GM19193 (cell line): ENCODE data around the gene ITGA6.

Experiments used
- POLR2A ChIP-seq: IDR thresholded peaks from 4 replicates; pipeline ENCODE4 v1.6.1; 2011; ENCODE audit not compliant: insufficient read depth, insufficient read length; ENCODE audit errors: extremely low read depth

The ITGA6 gene

DNA sequence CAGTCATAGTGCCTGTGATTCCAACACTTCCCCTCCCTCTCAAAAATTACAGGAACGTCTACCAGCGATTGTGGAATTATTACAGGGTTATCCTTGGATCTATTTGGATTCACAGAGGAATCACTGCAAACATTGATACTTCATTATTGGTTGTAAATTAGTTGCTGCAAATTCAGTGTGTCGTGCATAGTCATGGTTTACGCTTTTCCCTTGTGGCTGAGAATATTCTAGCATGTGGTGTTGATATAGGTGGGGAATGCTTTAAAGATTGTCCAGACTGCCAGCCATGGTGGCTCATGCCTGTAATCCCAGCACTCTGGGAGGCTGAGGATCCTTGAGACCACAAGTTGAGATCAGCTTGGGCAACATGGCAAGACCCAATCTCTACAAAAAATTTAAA, 79.8 kb downstream of the ITGA6 start:
- no peak for TF ChIP-seq POLR2A

DNA sequence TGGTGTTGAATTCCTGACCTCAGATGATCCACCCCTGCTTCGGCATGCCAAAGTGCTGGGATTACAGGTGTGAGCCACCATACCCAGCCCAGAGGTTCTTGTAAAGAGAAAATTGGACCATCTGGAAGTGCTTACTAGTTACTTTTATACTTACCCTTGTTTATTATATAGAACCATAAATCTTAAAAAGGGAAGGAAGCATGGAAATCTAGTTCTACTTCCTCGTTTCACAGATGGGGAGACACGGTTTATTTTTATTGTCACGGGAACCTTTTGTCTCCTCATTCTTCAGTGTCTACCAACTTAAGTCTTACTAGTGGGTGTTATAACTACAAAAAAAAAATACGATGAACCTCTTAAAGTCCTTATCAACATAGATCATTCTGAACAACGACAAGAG, 82.7 kb downstream of the ITGA6 start:
- TF ChIP-seq POLR2A, result no peak

DNA sequence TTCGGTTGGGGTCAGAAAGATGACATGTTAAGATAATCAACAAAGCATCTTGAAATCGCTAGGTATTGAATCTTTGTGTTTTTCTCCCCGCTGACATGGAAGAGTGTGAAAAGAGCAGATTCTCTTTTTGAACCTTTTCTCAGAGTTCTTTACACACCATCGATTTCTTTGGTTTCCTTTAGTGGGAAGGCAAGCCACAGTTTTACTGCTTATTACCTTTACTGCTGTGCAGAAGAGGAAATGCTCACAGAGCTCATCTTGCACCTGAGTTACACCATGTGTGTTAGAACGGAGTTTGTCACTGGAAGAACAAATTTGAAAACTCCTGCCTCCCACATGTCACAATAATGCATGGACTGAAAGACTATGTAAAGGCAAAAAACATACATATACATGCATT, 83.2 kb downstream of the ITGA6 start:
- no peak for TF ChIP-seq POLR2A

DNA sequence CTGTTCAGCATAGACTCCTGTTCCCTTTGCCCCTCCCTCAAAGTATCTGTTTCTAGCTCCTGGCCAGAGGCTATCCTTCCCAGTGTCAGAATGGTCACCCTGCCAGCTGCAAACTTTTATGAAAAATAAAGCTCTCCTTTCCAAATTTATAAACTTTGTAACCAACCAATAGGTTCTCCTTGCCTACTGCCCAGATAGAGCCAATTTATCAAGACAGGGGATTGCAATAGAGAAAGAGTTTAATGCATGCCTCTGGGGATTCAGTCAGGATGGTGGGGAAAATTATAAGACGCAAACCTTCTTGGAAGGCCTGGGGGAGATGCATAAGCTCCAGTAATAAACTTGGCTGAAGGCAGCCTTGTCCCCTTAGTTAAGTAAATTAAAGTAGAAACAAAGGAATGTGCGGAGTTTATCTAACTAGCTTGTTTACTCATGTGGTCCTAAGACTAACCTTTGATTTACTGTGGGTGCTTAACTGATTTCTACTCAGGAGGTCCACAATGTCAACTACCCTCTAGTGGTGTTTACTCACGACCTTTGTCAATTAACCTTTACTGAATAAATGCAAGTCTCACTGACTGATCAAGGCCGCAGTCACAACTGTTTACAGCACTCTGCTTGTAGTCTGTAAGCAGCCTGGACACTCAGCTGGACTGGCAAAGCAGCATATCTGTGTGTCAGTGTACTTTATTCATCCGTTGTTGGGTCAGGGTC, 85.6 kb downstream of the ITGA6 start:
- TF ChIP-seq POLR2A, result no peak

DNA sequence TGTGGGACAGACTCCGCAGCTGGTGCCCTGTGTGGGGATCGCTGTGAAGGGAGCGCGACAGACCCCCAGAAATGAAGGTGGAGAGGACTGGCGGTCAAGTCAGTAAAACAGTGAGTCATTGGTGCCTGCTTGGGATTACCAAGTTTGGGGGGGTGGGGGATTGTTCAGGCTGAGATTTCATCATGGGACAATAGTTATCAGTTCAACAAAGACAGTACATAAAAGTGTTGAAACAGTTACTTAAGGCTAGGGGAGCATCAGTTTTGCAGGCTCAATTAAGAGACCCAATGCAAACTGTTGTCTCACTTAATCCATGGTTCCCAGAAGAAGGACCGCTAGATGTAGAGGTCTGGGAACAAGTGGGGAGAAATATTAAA, 86.1 kb downstream of the ITGA6 start:
- TF ChIP-seq POLR2A, result no peak

DNA sequence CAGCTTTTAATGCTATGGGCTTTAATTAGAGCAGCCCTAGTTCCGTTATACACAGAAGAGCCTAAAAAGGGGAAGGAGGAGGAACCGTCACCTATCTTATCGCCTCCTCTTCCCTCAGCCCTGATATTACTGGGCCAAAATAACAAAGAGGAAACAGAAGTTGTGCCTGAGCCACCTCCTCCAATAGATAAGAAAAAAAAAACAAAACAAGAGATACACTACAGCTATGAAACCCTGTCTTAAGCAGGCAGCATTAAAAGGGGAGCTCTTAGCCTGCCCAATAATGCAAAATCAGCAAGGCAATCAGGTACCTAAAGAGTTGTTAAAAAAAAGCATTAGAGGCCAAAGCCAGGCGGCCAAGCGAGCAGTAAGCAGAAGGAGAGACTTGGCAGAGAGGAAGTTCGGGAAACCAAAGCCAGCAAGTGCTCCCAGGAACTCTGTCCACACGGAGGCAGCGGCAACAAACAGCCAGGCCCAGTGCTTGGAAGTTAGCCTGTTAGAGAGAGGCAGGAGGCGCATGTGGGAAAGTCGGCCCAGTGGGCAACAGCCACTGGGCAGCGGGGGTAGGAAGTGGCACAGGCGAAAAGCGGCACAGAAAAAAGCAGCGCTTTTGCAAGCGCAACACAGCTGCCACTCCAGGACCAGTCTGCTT, 86.7 kb downstream of the ITGA6 start:
- no peak for TF ChIP-seq POLR2A

DNA sequence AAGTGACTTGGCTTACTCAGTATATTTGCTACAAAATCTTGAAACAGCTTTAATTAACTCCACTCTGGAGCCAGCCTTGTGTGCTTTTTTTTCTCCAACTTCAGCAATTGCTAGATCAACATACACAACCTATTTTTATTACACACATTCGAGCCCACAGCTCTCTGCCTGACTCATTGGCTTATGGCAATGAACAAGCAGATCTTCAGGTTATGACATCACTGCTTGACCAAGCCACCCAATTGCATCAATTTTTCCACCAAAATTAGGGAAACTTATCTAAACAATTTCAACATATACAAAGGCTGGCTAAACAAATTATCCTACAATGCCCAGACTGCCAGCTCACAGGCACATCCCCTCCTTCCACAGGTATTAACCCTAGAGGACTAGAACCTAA, 88.9 kb downstream of the ITGA6 start:
- TF ChIP-seq POLR2A, result no peak

DNA sequence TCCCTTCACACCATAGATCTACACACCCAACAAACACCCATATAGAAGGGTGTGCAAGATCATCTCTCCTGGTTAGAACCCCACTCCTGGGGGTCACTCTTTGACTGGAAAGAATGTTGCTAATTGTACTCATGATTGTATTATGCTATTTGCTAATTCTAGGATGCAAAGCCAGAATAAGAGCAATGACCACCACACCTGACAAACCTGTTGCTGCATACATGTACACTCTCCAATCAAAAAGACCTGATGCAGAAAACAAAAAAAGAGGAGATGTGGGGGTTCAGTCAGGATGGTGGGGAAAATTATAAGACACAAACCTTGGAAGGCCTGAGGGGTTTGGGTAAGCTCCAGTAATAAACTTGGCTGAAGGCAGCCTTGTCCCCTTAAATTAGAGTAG, 91.6 kb downstream of the ITGA6 start:
- TF ChIP-seq POLR2A, result no peak

DNA sequence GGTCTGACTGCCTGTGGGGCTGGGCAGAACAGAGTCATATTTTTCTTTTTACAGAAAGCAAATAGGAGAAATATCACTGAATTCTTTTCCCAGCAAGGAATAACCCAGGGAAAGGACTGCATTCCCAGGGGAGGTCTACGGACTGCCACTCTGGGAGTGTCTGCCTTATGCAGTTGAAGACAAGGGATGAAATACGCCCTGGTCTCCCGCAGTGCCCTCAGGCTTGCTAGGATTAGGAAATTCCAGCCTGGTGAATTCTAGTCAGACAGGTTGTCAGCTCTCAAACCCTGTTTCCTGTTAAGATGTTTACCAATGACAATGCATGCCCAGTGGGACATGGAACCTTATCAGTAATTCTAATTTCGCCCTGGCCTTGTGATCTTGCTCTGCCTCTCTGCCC, 98.2 kb downstream of the ITGA6 start:
- TF ChIP-seq POLR2A, result no peak

DNA sequence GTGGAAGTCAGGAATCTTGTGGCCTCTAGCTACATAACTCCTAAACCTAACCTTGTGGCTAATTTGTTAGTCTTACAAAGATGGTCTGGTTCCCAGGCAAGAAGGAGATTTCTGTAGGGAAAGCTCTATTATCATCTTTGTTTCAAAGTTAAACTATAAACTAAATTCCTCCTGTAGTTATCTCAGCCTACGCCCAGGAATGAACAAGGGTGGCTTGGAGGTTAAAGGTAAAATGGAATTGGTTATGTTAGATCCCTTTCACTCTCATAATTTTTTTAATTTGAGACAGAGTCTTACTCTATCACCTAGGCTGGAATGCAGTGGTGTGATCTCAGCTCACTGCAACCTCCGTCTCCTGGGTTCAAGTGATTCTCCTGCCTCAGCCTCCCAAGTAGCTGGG, 103.9 kb downstream of the ITGA6 start:
- TF ChIP-seq POLR2A, result no peak

DNA sequence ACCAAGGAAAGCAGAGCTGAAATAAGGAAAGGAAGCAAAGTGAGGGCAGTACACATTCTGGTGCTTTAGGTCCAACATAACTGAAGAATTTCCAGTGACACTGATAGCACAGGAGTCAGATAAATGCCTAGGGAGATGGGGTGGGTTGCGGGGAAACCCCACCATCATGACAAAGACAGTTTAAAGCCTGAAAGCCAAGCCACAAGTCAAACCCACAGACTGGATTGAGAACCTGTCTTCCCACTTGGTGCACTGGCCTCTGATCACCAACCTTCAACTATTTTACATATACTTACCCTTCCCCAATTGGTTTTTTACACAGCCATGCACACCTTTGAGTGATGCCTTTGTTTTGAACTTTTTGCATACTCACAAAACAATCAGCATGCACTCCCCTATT, 106.3 kb downstream of the ITGA6 start:
- TF ChIP-seq POLR2A, result no peak

DNA sequence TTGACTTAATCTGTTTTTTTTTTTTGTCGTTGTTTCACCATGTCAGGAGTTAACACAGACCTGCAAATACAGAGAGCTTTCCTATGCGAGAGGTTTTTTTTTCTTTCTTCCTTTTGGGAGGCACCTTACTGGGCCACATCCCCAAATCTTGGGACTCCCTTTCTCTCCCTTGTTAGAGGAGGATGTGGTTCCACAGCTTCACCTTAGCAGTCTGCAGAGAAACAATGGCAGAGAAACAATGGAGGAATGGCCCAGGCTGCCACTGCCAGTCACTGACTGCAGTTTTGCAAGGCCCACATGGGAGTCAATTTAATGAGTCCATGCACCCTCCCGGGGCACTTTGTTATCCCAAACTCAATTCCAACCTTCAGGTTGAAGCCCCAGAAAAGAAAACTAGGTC, 107.7 kb downstream of the ITGA6 start:
- TF ChIP-seq POLR2A, result no peak

DNA sequence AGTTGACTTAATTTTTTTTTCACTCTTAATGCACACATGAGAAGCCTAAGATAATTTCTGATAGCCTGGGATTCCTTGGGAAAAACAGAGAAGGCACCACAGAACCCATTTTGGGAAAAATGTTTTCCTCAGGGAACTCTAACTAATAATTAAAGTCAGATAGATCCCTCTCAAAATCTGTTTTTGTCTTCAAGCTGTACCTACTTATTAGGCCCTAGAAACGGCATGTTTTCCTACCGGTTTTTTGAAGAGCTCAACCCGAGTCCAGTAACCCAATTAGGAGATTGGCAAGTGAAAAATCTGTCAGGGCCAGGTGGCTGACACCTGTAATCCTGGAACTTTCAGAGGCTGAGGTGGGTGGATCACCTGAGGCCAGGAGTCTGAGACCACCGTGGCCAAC, 112.4 kb downstream of the ITGA6 start:
- TF ChIP-seq POLR2A, result no peak

DNA sequence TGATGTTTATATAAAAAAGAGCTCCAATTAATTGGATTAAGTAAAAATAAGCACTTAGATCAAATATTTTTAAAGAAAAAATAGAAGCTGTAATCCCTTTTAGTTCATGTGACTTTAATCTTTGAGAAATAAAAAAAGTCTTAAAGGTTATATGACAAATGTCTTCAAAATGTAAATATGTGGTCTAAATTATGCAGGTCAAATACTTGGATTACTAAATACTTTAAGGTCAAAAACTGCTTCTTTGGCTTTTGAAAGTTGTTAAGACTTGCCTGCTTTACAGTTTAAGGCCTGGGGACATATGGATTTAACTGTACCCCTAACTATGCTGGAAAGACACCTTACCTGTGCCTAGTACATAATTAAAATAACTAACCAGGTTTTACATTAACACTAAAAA, 113.0 kb downstream of the ITGA6 start:
- TF ChIP-seq POLR2A, result no peak

DNA sequence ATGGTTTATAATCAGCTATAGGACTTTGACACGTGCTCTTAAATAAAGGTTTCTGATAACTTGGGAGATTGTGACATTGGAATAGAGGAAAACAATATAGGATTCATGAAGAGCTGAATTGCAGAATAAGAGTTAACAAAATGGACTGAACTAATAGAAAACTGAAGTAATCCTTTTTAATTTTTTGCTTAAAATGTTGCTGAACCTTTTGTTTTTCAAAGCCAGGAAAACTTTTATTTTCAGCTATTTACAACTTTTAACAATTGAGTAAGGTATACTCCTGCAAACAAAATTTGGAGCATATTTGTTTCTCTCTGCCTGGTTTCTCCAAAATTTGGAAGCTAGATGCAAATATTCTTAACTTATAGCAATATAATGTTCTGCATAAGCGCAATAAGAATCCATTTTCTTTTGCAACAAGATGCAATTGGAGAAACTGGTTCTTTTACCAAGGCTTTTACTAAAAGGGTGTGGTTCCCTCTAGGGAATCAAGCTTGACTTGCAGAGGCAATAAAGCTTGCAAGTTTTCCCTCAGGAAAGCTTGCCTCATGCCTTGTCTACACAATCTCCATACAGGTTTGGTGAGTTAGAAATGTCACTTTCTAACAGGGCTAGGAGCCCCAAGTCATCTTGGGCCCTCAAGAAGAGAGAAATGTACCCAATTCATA, 118.2 kb downstream of the ITGA6 start:
- TF ChIP-seq POLR2A, result no peak

DNA sequence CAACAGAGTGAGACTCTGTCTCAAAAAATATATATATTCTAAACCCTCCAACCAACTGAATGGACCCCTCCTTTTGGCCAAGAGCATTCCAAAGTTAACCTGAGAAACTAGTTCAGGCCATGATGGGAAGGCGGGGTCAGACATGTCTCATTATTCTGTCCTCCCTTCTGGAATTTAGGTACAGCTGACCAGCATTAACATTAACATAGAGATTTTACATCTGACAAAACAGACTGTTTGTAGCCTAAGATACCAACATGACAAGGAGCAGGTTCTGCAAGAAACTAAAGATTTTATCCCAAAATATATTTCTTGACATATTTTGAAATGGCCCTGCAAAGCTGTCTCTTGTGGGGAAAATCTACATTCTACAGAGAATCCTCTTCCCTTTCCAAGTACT, 121.7 kb downstream of the ITGA6 start:
- no peak for TF ChIP-seq POLR2A

DNA sequence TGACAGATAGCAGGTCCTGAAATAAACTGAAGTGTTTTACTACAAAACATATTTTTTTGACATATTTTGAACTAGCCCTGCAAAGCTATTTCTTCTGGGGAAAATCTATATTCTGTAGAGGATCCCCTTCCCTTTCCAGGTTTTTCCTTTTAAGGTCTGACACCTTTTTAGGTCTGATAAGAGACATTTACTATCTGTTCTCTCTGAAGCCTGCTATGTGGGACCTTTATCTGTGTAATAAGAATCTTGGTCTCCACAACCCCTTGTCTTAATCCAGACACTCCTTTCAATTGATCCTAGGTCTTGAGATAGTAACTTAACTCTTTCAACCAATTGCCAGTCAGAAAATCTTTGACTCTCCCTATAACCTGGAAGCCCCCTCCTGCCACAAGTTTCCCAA, 123.0 kb downstream of the ITGA6 start:
- no peak for TF ChIP-seq POLR2A

DNA sequence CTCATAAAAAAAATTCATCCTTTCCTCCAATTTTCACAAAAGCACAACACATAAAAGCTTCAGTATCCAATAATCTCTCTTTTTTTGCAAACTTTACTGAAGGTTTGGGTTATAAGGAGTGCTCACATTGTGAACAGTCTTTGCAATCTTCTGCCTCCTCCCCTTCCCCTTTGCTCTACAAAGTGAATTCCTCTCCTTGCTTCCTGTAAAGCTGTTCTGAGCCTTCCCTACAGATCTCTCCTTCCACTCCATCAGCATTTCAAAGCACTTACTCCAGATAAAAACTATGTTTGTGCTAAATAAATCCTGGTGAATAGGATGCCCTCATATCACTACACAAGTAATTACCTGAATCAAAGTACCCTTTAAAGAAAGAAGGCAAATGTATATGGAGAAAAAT, 123.9 kb downstream of the ITGA6 start:
- no peak for TF ChIP-seq POLR2A
